ENCODE data around the gene SLC12A8. TPM values are rescaled to one million over a fixed set of nuclear protein-coding genes. Genes with fewer than 3 reads are reported as not detected.

The SLC12A8 gene
- total and polyA plus RNA-seq, 2 experiments from 2014 or later, result 6.9 to 15.9 TPM

- H3K27me3 Mint-ChIP-seq (ENCODE audit: insufficient read depth, low read depth, poor library complexity), result peaks cover 21% of the 10 kb centered on the region
- Histone ChIP-seq H3K36me3 (ENCODE audit: insufficient read depth) (0 out of 2 replicates have a peak, but pooled peaks cover 3% of the 10 kb centered on the region), H3K9me2 (ENCODE audit: insufficient read depth) (no peaks in the 10 kb centered on the region), H3F3A (replicated peaks; ENCODE audit: low read depth) (peaks cover 3% of the 10 kb centered on the region), H3K4me1 (ENCODE audit: insufficient read depth) (peaks cover 32% of the 10 kb centered on the region), H3K4me3 (no peak overlapping the region), H3K27me3 (ENCODE audit: insufficient read depth) (peaks cover 7% of the 10 kb centered on the region), H2AFZ (no peak overlapping the region), H3K4me2 (no peak overlapping the region), H3K27ac (ENCODE audit: low read depth) (no peak overlapping the region), H4K20me1 (replicated peaks; ENCODE audit: insufficient read depth) (no peaks in the 10 kb centered on the region), H3K79me2 (replicated peaks; ENCODE audit: insufficient read depth) (no peaks in the 10 kb centered on the region)
- TF ChIP-seq ZNF331 (CRISPR knock-in tag; IDR thresholded peaks at IDR 0.05; ENCODE audit: low read depth), result no peak
- TF ChIP-seq CTCF (conservative IDR thresholded peaks at IDR 0.05; ENCODE audit: low read depth in 2 of 2), result no peak
- TF ChIP-seq ZNF114 (CRISPR knock-in tag; IDR thresholded peaks at IDR 0.05), result no peak
- no peak for TF ChIP-seq STAT1 (IDR thresholded peaks at IDR 0.05; ENCODE audit: unreplicated experiment)
- TF ChIP-seq REST (IDR thresholded peaks at IDR 0.05; ENCODE audit: unreplicated experiment), result no peak
- no peak for TF ChIP-seq NANOG (IDR thresholded peaks at IDR 0.05; ENCODE audit: borderline replicate concordance)
- TF ChIP-seq ZNF462 (CRISPR knock-in tag; IDR thresholded peaks at IDR 0.05), result no peak
- no peak for TF ChIP-seq CREB1 (CRISPR knock-in tag; IDR thresholded peaks at IDR 0.05; ENCODE audit: low read depth)
- TF ChIP-seq EZH2phosphoT487 (IDR thresholded peaks at IDR 0.05; ENCODE audit: unreplicated experiment), result no peak
- no peak for TF ChIP-seq POLR2AphosphoS5 (IDR thresholded peaks at IDR 0.05; ENCODE audit: low read depth)
- no peak for TF ChIP-seq EZH2 (IDR thresholded peaks at IDR 0.05; ENCODE audit: low read depth, unreplicated experiment)
- no peak for TF ChIP-seq ETS1 (IDR thresholded peaks at IDR 0.05)
- no peak for TF ChIP-seq JUNB (IDR thresholded peaks at IDR 0.05; ENCODE audit: unreplicated experiment)
- ATAC-seq, result no peak
- H3K4me1 Mint-ChIP-seq, result peaks cover 42% of the 10 kb centered on the region
- no peak overlapping the region for H3K4me3 Mint-ChIP-seq
- H3K36me3 Mint-ChIP-seq (ENCODE audit: low read depth), result no peaks in the 10 kb centered on the region; the same call in 2 of the 3 replicates
- no peak overlapping the region for H3K27ac Mint-ChIP-seq
- no peak for DNase-seq (ENCODE audit: low spot score)
- no peaks in the 10 kb centered on the region for H3K9me3 Mint-ChIP-seq
These were observed 66.6 kb downstream of the SLC12A8 start for GRCh38 chr3:125145751-125146475.
